HG03575 (cell line): ENCODE results near the gene CSDE1.

Source experiments
- ATAC-seq: cut with Tn5 transposase; IDR thresholded peaks from one replicate; pipeline ENCODE4 v1.9.1; 2021; ENCODE audit not compliant: unreplicated experiment, insufficient number of reproducible peaks, low FRiP score; ENCODE audit errors: extremely low read depth

The CSDE1 gene

GRCh38 chr1:114712977-114713376 lies 44.8 kb downstream of the CSDE1 start:
- no peak for ATAC-seq

DNA sequence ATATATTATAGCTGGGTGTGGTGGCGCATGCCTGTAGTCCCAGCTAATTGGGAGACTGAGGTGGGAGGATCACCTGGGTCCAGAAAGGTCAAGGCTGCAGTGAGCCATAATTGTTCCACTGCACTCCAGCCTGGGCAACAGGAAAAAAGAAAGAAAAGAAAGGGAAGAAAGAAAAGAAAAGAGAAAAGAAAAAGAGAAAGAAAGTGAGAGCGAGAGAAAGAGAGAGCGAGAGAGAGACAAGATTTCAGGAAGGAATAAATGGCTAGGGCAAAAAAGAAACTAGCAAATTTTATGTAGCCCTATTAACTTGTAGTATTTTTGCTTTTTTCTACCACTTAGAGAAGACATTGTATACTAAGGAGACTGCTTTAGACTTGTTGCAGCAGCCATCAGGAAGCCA lies 47.4 kb downstream of the CSDE1 start:
- no peak for ATAC-seq

- ATAC-seq = no peak
Measured at GRCh38 chr1:114707604-114708003, 50.2 kb downstream of the CSDE1 start.

DNA sequence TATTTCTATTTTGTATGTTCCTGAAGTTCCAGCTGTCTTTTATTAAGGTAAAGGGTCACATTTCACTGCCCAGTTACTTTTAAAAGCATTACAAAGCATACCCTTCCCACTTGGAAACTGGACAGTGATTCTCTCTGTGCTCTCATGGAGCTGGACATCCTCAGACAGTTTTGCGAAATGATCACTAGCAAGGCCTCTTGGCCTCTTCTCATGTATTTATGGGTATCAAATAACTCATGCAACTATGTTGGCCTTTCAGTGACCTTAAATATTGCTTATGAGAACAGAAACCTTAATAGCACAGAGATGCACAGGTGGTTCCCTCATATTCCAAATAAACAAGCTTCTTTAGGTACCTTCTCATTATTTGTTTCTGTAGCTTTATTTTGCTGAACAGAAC lies 54.5 kb downstream of the CSDE1 start:
- ATAC-seq = no peak

- peak; percentile 51 for ATAC-seq
Measured at GRCh38 chr1:114702737-114703136, 55.0 kb downstream of the CSDE1 start.

DNA sequence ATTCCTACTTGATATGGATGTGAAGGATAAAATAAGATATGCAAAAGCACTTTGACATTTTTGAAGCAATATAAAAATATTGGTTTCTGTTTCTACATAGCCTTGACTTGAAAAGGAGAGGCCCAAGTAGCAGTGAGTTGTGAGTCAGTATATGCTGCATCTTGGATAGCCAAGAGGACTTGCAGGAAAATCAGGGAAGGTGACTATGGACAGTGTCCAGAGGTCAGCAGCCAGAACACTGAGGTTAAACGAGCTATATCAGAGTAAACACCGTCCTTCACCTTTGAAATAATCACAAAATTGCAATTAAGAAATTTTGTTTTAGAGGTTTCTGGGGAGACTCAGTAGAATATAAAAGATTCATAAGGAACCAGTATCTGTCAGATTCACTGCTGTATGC lies 55.9 kb downstream of the CSDE1 start:
- no peak for ATAC-seq

- no peak for ATAC-seq
Measured at GRCh38 chr1:114700036-114700600, 57.7 kb downstream of the CSDE1 start.

DNA sequence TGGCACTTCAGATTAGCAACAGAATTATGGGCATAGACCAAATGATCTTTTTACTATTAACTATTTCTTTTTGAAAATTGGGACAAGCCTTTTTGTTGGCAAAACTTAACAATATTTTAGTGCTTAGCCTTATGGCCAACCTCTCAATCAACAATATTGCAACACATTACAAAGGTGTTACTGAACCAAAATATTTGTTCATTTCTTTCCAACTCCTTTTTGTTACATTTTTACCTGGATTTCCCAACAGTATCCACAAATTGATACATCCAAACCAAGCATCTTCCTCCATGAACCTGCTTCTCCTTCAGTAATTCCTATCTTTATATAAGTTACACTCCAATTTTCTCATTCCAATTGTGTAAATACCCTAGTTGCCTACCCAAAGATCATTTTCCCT lies 61.0 kb downstream of the CSDE1 start:
- ATAC-seq = no peak

DNA sequence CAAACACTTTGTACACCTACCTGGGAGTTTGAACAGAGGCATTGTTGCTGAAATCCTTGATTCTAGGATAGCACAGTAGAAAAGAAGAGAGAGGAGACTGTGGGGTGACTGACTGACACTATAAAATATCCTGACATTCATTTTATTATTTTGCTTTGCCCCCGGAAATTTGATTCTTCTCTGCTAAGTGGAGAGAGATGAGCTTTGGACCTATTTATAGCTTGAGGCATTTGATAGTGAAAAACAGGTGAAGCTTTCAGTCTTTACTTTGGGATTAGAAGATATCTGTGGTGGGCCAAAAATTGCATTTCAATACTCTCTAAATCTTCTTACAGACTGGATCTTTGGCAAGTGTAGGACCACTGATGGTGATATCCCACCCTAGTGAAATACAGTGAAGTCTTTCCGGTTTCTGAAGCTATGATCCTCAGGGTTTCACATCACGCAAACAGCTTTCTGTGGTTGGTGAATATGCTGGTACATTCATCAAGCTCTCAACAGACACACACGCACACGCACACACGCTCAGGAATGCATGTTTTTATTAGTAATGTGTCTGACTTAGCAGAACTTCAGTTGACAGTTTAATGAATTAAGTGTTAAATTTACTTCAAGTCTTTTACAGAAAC lies 62.2 kb downstream of the CSDE1 start, which contains the start of gene AMPD1:
AMPD1 (minus strand) TSS at position 117 of the 629 bp plus-strand sequence; CDS start at position 42, 75 bp downstream.
- ATAC-seq = no peak

DNA sequence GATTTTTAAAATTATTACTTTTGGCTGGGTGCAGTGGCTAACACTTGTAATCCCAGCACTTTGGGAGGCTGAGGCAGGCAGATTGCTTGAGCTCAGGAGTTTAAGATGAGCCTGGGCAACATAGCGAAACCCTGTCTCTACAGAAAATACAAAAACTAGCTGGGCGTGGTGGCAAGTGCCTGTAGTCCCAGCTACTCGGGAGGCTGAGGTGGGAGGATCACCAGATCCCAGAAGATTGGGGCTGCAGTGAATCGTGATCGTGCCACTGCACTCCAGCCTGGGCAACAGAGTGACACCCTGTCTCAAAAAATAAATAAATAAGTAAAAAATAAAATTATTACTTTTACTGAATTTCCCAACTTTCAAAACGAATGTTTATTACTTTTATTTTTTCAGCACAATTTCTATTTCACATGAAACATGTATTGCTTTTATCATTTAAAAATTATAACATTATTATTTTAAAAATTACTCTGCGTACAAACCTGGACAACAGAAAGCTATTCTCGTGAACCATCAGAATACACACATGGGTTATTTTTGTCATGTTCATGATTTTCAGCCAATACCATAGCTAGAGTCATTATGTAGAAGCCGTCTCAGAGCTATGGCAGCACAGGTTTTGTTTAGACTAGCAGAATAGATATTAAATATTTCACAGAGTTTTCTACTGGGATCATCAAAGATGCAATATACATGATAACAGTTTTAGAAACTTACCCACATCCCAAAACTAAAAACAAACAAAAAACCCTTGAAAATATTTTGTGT lies 63.1 kb downstream of the CSDE1 start:
- ATAC-seq = no peak

GRCh38 chr1:114692947-114693346 lies 64.8 kb downstream of the CSDE1 start:
- no peak for ATAC-seq

- ATAC-seq = no peak
Measured at GRCh38 chr1:114691061-114691460, 66.7 kb downstream of the CSDE1 start.

- no peak for ATAC-seq
Measured at GRCh38 chr1:114690148-114690547, 67.6 kb downstream of the CSDE1 start.

GRCh38 chr1:114688526-114688925 lies 69.3 kb downstream of the CSDE1 start:
- no peak for ATAC-seq

DNA sequence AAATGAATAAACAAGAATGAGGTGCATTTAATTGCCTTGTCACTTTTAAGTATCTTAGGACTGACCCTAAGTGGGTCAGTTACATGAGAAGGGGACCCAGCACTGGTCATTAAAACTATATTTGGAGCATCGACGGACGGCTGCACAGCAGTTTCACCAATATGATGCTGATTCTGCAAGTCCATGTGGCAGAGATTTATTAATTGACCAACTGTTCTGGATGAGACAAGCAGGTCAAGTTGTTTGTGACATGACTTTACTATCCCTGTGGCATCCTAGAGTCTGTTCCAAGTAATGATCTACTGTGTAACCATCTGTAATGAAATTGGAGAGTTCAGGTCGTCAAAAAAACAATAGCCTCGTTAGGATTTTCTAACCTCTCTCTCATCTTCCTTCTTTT lies 71.9 kb downstream of the CSDE1 start:
- ATAC-seq = no peak

- no peak for ATAC-seq
Measured at GRCh38 chr1:114677691-114678090, 80.1 kb downstream of the CSDE1 start.

DNA sequence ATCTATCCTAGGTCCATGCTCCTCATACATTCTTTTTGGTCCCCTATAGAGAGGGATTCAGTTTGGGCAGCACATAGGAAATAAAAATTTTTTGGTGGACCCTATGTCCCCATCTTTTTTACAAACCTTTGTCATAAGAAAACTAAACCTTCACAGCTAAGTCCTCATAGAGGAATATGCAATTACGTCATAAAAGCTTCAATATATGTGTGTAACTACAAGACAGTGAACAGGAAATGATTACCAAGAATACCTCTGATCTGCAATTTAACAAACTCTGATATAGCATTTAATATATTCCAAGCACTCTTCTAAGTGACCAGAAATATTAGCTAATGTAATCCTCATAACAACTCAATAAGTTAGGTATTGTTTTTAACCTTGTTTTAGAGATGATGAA lies 81.7 kb downstream of the CSDE1 start:
- ATAC-seq = no peak

- ATAC-seq = no peak
Measured at GRCh38 chr1:114671939-114672275, 85.9 kb downstream of the CSDE1 start.

DNA sequence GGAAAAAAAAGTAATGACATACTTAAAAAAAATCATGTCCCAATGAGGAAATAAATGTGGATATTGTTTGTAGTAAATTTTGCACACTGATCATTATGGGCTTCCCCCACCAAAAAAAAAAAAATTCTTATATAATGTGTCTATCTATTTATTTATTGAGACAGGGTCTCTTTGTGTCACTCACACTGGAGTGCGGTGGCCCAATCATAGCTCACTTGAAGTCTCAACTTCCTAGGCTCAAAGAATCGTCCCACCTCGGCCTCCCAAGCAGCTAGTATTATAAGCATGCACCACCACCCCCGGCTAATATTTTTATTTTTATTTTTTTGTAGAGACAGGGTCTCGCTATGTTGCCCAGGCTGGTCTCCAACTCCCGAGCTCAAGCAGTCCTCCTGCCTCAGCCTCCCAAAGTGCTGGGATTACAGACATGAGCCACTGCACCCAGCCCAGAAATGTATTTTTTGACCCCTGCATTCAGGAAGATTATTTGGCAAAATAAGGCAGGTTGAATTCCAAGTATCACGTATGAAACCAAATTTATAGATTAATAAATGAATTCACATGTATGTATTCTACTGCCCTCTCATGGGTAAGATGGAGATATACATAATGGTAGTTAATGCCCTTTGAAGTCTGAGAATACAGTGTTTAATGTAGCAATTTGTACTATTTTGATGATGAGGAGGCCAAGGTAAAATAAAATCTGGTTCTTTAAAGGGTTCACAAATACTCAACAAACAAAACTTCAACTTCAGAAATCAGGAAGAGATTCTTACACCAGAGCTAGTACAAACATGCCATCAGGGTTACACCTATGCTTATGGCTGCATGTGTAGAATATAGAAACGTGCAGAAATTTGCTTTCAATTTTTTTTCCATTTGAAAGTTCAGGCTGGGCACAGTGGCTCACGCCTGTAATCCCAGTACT lies 86.5 kb downstream of the CSDE1 start:
- ATAC-seq = no peak
